HL-60 (cell line): Measurements from ENCODE around the gene ZDHHC24.

Experiments
- TF ChIP-seq, protein P1 (sequence below): IDR thresholded peaks from one replicate; pipeline ENCODE4 v1.5.1; 2011; ENCODE audit warnings: low read length, control low read depth, inconsistent platforms; ENCODE audit not compliant: insufficient read depth
- TF ChIP-seq, protein P2 (sequence below): IDR thresholded peaks from 2 replicates; pipeline ENCODE4 v1.6.1; 2012; ENCODE audit warnings: low read depth; ENCODE audit not compliant: insufficient replicate concordance

DNA sequence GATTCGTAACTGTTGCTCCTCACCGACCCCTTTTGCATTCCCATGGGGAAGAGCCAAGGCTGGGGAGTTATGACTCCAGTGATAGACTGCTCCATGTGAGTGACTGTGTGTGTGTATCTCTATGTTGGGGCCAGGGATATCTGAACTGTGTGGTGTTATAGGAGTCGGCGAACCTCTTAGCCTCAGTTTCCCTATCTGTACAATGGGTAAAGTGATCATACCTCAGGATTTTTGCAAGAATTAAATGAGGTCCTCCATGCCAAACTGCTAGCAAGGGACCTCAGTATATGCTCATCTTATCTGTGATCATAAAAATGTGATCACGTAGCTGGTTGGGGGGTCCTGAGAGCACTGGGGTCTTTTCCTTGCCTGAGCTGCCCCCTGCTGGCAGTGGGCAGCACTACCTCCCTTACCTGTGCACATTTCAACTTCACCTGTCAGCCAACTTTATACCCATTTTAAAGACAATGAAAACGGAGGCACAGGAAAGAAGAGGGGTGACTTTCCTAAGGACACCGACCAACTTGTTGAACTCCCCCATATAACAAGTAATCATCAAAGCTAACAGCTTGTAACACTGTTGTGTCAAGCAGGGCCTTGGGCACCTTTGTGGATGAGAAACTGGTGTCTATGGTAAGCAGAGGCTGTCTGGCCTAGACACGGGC lies 67.0 kb downstream of the ZDHHC24 start:
- TF ChIP-seq, protein P1, sequence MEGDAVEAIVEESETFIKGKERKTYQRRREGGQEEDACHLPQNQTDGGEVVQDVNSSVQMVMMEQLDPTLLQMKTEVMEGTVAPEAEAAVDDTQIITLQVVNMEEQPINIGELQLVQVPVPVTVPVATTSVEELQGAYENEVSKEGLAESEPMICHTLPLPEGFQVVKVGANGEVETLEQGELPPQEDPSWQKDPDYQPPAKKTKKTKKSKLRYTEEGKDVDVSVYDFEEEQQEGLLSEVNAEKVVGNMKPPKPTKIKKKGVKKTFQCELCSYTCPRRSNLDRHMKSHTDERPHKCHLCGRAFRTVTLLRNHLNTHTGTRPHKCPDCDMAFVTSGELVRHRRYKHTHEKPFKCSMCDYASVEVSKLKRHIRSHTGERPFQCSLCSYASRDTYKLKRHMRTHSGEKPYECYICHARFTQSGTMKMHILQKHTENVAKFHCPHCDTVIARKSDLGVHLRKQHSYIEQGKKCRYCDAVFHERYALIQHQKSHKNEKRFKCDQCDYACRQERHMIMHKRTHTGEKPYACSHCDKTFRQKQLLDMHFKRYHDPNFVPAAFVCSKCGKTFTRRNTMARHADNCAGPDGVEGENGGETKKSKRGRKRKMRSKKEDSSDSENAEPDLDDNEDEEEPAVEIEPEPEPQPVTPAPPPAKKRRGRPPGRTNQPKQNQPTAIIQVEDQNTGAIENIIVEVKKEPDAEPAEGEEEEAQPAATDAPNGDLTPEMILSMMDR = peak; percentile 76
- TF ChIP-seq, protein P2, sequence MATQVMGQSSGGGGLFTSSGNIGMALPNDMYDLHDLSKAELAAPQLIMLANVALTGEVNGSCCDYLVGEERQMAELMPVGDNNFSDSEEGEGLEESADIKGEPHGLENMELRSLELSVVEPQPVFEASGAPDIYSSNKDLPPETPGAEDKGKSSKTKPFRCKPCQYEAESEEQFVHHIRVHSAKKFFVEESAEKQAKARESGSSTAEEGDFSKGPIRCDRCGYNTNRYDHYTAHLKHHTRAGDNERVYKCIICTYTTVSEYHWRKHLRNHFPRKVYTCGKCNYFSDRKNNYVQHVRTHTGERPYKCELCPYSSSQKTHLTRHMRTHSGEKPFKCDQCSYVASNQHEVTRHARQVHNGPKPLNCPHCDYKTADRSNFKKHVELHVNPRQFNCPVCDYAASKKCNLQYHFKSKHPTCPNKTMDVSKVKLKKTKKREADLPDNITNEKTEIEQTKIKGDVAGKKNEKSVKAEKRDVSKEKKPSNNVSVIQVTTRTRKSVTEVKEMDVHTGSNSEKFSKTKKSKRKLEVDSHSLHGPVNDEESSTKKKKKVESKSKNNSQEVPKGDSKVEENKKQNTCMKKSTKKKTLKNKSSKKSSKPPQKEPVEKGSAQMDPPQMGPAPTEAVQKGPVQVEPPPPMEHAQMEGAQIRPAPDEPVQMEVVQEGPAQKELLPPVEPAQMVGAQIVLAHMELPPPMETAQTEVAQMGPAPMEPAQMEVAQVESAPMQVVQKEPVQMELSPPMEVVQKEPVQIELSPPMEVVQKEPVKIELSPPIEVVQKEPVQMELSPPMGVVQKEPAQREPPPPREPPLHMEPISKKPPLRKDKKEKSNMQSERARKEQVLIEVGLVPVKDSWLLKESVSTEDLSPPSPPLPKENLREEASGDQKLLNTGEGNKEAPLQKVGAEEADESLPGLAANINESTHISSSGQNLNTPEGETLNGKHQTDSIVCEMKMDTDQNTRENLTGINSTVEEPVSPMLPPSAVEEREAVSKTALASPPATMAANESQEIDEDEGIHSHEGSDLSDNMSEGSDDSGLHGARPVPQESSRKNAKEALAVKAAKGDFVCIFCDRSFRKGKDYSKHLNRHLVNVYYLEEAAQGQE = peak; percentile 48
